WTC11 (cell line): ENCODE results near the gene FAT3.

Experiments
- CTCF ChIP-seq: fragments of 200-600 bp; IDR thresholded peaks from 2 replicates; pipeline ENCODE4 v1.8.0; 2022; ENCODE audit warnings: antibody characterized with exemption
- E2F1 ChIP-seq: sonication (generic); formaldehyde crosslinking; IDR thresholded peaks from 2 replicates; pipeline ENCODE4 v1.8.0; 2022; ENCODE audit warnings: mild to moderate bottlenecking, missing genetic modification reagents
- FOXJ3 ChIP-seq: sonication (generic); formaldehyde crosslinking; IDR thresholded peaks from 2 replicates; pipeline ENCODE4 v1.9.0; 2021; ENCODE audit warnings: missing genetic modification reagents, mild to moderate bottlenecking, borderline replicate concordance
- JUN ChIP-seq: sonication (generic); formaldehyde crosslinking; IDR thresholded peaks from 2 replicates; pipeline ENCODE4 v1.8.0; 2023; ENCODE audit warnings: mild to moderate bottlenecking, missing genetic modification reagents
- KAT7 ChIP-seq: sonication (generic); formaldehyde crosslinking; IDR thresholded peaks from 2 replicates; pipeline ENCODE4 v1.8.1; 2023; ENCODE audit warnings: missing genetic modification reagents, mild to moderate bottlenecking, borderline replicate concordance
- MAX ChIP-seq: sonication (generic); formaldehyde crosslinking; IDR thresholded peaks from 2 replicates; pipeline ENCODE4 v1.8.0; 2022; ENCODE audit warnings: mild to moderate bottlenecking, missing genetic modification reagents
- PRRX2 ChIP-seq: fragments of 250-450 bp; sonication (Bioruptor Pico); IDR thresholded peaks from 2 replicates; pipeline ENCODE4 v1.8.0; 2021; ENCODE audit warnings: mild to moderate bottlenecking
- ZNF138 ChIP-seq: sonication (generic); formaldehyde crosslinking; conservative IDR thresholded peaks from 2 replicates; pipeline ENCODE4 v1.8.1; 2022; ENCODE audit warnings: mild to moderate bottlenecking, moderate library complexity, missing genetic modification reagents

GRCh38 chr11:92227959-92228935, 3.6 kb downstream of the FAT3 start:
- TF ChIP-seq CTCF, result no peak
- no peak for TF ChIP-seq E2F1 (CRISPR knock-in tag)
- no peak for TF ChIP-seq ZNF138 (CRISPR knock-in tag)
- no peak for TF ChIP-seq JUN (CRISPR knock-in tag)
- no peak for TF ChIP-seq PRRX2
- TF ChIP-seq KAT7 (CRISPR knock-in tag), result no peak
- TF ChIP-seq MAX, result no peak
- TF ChIP-seq FOXJ3, result no peak
